Cardiac muscle cell (in vitro differentiated cells and primary cell): ENCODE measurements around the gene NKAIN4. TPM values are rescaled to one million over a fixed set of nuclear protein-coding genes. Genes with fewer than 3 reads are reported as not detected.

Experiments used
- DNase-seq, 2 donors: peaks; one replicate each; pipeline versions ENCODE4 v3.0.0 to v3.0.0-alpha.2; 2010 to 2017; ENCODE audit warnings: low read depth in 1 of 2, low spot score in 1 of 2
- H3K27ac ChIP-seq: fragments of 200-600 bp; sonication (generic); 2 replicates; pipeline ENCODE4 v1.5.1; 2016
- H3K27me3 ChIP-seq: fragments of 200-600 bp; sonication (generic); 2 replicates; pipeline ENCODE4 v1.6.0; 2016; ENCODE audit warnings: control low read depth
- H3K36me3 ChIP-seq: fragments of 200-600 bp; sonication (generic); 2 replicates; pipeline ENCODE4 v1.5.1; 2016; ENCODE audit warnings: control low read depth
- H3K4me1 ChIP-seq: fragments of 200-600 bp; sonication (generic); 2 replicates; pipeline ENCODE4 v1.8.1; 2017; ENCODE audit warnings: low read depth, mild to moderate bottlenecking, mixed run types
- H3K4me3 ChIP-seq: fragments of 200-600 bp; sonication (generic); 2 replicates; pipeline ENCODE4 v1.5.1; 2016; ENCODE audit warnings: mild to moderate bottlenecking
- H3K9me3 ChIP-seq: fragments of 200-600 bp; sonication (generic); 2 replicates; pipeline ENCODE4 v1.5.1; 2017; ENCODE audit warnings: low read depth, mild to moderate bottlenecking, control low read depth
- CTCF ChIP-seq: IDR thresholded peaks from 2 replicates; pipeline ENCODE4 v1.5.1; 2012; ENCODE audit warnings: low read depth, mild to moderate bottlenecking, low read length
- polyA plus RNA-seq: library from polyadenylated mRNA; unstranded; fragments of >200 nt; fragmentation: Nextera tagmentation; extraction: Ambion mirVana; gene quantifications from 2 replicates; pipeline ENCODE4 v1.2.1, GENCODE V29; 2016
- total RNA-seq: library from RNA; depleted of rRNA; stranded (reverse); fragments of >200 nt; gene quantifications from 2 replicates; pipeline ENCODE4 v1.2.3, GENCODE V29; 2016

The NKAIN4 gene
- total and polyA plus RNA-seq, 2 experiments from 2014 or later: not detected

GRCh38 chr20:63257629-63258028 lies 3.4 kb upstream of the NKAIN4 start:
- H3K36me3 ChIP-seq: no peaks in the 10 kb centered on the region
- peaks cover 8% of the 10 kb centered on the region for H3K4me1 ChIP-seq
- DNase-seq: no peak
- H3K9me3 ChIP-seq: no peaks in the 10 kb centered on the region
- H3K4me3 ChIP-seq: no peak overlapping the region
- no peak overlapping the region for H3K27ac ChIP-seq
- peaks cover 48% of the 10 kb centered on the region for H3K27me3 ChIP-seq
- TF ChIP-seq CTCF: no peak

- H3K36me3 ChIP-seq: no peaks in the 10 kb centered on the region
- H3K9me3 ChIP-seq: no peaks in the 10 kb centered on the region
- TF ChIP-seq CTCF: no peak
- H3K4me3 ChIP-seq: no peak overlapping the region
- peaks cover 8% of the 10 kb centered on the region for H3K4me1 ChIP-seq
- no peak overlapping the region for H3K27ac ChIP-seq
- DNase-seq: no peak
- H3K27me3 ChIP-seq: peaks cover 54% of the 10 kb centered on the region
Observed at GRCh38 chr20:63256954-63257353, 2.7 kb upstream of the NKAIN4 start.

- H3K4me3 ChIP-seq: no peak overlapping the region
- peaks cover 1% of the 10 kb centered on the region for H3K4me1 ChIP-seq
- no peak overlapping the region for H3K27ac ChIP-seq
- no peak for TF ChIP-seq CTCF
- H3K36me3 ChIP-seq: no peaks in the 10 kb centered on the region
- peaks cover 60% of the 10 kb centered on the region for H3K27me3 ChIP-seq
- H3K9me3 ChIP-seq: no peaks in the 10 kb centered on the region
- no peak for DNase-seq
Observed at GRCh38 chr20:63255931-63256704, 1.9 kb upstream of the NKAIN4 start.

- peak overlapping the region; percentile 4 for H3K4me3 ChIP-seq
- TF ChIP-seq CTCF: no peak
- H3K27me3 ChIP-seq: peaks cover 60% of the 10 kb centered on the region
- H3K4me1 ChIP-seq: no peaks in the 10 kb centered on the region
- DNase-seq: peak in 1 of 2 donors; percentile 13
- no peaks in the 10 kb centered on the region for H3K36me3 ChIP-seq
- H3K9me3 ChIP-seq: no peaks in the 10 kb centered on the region
- H3K27ac ChIP-seq: no peak overlapping the region
Observed at GRCh38 chr20:63254606-63255384, 532 bp upstream of the NKAIN4 start.

- no peak for TF ChIP-seq CTCF
- Histone ChIP-seq H3K36me3 (no peaks in the 10 kb centered on the region), H3K27me3 (peaks cover 70% of the 10 kb centered on the region), H3K4me1 (no peaks in the 10 kb centered on the region), H3K27ac (no peak overlapping the region), H3K4me3 (peak overlapping the region; percentile 4), H3K9me3 (no peaks in the 10 kb centered on the region)
- DNase-seq: peak in 1 of 2 donors; percentile 10
Observed at GRCh38 chr20:63253438-63254231, 628 bp downstream of the NKAIN4 start.
